AG09319 (cell line): ENCODE results near the gene C1QB.

Experiments
- DNase-seq: peaks from one replicate; pipeline ENCODE4 v3.0.0-alpha.2; 2010; ENCODE audit warnings: low read depth; ENCODE audit errors: extremely low read depth
- TF ChIP-seq, protein P1 (sequence below): IDR thresholded peaks from 2 replicates; pipeline ENCODE4 v1.5.1; 2011; ENCODE audit warnings: low read depth, mild to moderate bottlenecking, inconsistent platforms, low read length, moderate library complexity

C1QB gene

DNA sequence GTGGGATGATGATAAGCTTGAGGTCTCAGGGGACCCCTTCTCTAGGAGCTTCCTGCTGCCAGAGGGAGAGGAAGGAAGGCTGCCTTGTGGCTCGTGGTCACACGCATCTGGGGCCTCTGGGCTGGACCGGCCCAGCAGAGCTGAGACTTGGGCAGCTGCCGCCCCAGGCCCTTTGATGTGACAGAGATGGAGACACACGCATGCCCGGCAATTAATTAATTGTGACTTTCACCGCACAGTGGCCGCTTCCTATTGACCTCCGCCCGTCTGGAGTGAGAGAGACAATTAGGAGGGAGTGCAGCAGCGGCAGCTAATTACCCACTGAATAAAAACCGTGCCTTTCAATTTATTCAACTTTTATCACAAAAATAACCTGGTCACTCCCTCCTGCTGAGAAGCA, 33.2 kb upstream of the C1QB start:
- no peak for DNase-seq

DNA sequence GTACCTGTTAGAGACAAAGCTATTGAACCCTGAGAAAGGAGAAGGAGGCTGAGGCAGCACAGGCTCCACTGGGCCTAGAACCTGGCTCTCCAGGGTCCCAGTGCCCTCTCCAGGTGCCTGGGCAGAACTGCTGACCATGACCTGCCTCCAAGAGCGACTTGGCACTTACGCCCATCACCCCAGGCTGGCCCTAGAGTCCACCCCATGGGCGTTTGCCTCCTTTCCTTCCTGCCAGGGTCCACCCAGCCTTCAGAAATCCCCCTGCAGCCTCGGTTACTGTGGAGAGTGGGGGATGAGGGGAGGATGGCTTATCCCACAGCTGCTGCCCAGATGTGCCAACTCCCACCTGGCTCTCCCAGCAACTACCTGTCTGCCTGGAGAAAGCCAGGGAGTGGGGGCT, 31.3 kb upstream of the C1QB start:
- DNase-seq: no peak
- TF ChIP-seq, protein P1, sequence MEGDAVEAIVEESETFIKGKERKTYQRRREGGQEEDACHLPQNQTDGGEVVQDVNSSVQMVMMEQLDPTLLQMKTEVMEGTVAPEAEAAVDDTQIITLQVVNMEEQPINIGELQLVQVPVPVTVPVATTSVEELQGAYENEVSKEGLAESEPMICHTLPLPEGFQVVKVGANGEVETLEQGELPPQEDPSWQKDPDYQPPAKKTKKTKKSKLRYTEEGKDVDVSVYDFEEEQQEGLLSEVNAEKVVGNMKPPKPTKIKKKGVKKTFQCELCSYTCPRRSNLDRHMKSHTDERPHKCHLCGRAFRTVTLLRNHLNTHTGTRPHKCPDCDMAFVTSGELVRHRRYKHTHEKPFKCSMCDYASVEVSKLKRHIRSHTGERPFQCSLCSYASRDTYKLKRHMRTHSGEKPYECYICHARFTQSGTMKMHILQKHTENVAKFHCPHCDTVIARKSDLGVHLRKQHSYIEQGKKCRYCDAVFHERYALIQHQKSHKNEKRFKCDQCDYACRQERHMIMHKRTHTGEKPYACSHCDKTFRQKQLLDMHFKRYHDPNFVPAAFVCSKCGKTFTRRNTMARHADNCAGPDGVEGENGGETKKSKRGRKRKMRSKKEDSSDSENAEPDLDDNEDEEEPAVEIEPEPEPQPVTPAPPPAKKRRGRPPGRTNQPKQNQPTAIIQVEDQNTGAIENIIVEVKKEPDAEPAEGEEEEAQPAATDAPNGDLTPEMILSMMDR: no peak

More for the DNA sequence above, 33.2 kb upstream of the C1QB start:
- TF ChIP-seq, protein P1: no peak

DNA sequence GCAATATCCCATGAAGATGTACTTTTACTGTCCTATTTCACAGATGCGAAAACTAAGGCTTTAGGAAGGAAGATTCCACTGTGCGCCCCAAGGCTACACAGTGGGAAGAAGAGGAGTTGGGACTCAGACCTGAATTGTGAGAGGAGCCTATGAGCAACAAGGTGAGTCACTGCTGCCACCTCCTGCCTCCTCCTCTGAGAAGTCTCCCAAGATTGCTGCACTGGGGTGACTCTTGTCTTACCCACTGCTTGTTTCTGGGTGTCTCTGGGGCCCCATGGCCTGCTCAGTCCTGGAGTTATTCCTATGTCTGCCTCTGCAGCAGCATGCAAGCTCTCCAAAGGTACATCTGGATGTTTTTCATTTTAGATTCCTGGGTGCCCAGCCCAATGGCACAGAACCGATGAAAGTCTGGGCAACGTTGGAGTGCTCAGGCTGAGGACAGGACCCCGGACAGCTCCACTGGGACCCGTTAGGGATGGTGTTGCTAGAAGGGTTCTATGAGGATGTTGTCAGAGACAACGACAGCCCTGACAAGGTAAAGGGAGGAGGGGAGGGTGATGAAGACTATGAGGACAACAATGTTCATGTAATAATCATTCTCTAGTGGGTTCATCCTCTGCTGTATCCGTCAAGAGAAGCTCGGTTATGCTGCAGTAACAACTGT, 27.6 kb upstream of the C1QB start:
- no peak for DNase-seq
- TF ChIP-seq, protein P1: no peak

DNA sequence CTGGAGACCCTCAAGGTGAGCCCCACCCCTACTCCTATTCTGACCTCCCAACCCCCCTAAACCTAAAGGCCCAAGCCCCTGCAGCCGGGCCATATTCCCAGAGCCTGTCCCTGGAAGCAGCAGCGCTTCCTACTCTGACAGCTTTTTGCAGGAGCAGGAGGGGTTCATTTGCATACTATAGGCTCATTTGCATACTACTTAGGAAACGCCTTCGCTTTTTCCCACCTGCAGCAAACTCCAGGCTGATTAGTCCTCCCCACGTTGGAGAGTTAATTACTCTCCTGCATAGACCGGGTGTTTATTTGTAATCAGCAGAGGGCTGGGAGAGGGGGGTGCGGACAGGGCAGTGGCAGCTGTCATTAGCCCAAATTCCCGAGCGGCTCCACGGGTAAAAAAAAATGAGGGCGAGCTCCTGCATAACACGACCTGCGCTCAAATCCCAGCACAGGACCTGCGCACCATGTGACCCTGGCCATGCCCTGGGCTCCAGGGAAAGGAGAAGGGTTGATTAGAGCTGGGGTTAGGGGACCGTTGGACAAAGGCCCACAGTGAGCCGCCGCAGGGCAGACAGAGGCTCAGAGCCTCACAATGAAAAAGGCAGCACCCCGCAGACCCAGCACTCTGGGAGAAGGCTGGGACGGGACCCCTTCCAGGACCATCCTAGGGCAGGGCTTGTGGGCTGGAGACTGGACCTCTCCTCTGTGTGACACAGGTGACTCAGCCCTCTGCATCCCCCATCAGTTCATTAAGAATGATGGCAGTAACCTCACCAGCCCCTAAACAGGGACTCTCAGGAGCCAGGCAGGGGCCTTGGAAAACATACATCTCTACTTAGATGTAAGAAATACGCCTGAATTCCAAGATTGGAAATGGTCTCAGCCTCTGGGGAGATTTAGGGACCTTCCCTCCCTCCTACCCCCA, 26.5 kb upstream of the C1QB start:
- TF ChIP-seq, protein P1: no peak

DNA sequence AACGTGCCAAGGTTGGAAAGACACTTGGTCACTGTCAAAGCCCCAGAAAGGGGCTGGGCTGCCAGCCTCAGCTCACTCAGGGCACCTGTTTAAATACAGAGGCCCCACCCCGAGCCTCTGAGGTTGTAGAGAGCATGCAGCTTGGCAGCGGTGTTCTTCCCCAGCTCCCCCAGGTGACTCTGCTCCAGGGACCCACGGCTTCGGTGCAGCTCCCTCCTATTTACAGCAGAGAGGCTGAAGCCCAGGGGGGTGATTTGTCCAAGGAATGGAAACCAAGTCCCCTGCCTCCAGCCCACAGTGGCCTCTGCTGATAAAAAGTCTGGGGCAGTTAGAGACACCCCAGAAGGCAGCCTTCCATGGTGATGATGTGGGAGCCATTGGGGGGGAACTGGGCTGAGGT, 25.7 kb upstream of the C1QB start:
- TF ChIP-seq, protein P1: no peak
- no peak for DNase-seq

More for the DNA sequence above, 26.5 kb upstream of the C1QB start:
- no peak for DNase-seq

DNA sequence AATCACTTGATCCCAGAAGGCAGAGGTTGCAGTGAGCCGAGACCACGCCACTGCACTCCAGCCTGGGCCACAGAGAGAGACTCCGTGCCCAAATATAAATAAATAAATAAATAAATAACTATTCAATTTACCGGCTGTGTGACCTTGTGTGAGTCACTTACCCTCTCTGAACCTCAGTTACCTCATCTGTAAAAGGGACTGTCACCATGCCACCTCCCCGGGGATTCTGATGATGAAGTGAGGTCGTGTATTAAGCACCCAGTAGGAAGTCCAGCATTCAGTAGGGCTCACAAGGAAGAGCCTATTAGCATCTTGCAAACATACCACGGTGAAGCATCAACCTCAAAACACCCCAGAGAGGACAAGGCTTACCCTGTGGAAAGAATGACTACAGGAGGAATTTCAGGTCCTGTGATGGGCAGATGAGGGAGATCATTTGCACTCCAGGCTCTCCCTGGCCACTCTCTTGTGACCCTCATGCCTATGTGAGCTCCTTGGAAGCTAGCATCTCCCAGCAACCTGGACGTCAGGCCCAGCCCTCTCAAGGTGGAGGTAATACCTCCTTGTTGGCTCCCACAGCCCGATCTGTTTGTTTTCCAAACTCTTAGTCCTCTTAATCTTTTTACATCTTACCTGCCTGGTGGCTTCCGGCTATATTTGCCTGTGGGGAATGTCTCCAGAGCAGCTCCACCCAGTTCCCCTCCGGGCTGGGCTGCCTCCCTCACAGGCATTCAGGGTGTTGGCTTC, 24.2 kb upstream of the C1QB start:
- TF ChIP-seq, protein P1: no peak

More for the DNA sequence above, 24.2 kb upstream of the C1QB start:
- DNase-seq: no peak
